HL-60/S4 treated with phorbol 12-myristate 13-acetate at 8.2 ng/mL for 4 days and 3 days (cell line): ENCODE measurements around the gene BRF1.

Experiments used
- in situ Hi-C: fragments of 300-500 bp; cut with MboI; formaldehyde crosslinking; loops from 2 replicates; pipeline ENCODE4 v1.15.0; 2022; ENCODE audit warnings: low sequenced_read_pairs

The BRF1 gene

GRCh38 chr14:105269405-105269804 lies 31.4 kb downstream of the BRF1 start:
- in situ Hi-C loops: no loop called here

DNA sequence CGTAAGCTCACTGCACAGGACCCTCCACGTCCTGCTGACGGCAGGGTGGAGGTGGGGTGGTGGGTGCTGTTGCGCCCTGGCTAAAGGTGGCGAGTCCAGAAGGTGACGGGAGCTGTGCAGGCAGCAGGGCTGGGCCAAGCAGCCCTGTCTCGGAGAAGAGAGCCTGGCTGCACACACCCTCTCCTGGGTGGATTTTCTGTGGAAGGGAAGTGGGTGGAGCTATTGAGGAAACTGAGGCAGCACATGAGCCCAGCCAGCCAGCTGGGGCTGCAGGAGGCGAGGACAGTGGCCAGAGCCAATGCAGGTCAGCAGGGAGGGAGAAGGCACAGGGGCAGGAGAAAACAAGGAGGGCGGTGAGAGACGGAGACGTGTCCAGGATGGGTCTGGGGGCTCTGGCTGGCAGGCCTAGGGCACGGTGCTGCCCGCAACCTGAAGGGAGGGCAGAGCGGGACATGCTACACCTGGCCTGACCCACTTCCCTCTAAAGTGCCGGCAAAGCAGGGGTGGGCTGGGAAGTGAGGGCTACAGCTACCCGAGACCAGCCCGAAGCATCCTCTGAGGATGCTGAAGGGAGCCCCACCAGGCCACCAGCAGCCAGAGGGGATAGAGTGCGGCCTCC lies 32.0 kb downstream of the BRF1 start:
- in situ Hi-C loops: no loop called here

DNA sequence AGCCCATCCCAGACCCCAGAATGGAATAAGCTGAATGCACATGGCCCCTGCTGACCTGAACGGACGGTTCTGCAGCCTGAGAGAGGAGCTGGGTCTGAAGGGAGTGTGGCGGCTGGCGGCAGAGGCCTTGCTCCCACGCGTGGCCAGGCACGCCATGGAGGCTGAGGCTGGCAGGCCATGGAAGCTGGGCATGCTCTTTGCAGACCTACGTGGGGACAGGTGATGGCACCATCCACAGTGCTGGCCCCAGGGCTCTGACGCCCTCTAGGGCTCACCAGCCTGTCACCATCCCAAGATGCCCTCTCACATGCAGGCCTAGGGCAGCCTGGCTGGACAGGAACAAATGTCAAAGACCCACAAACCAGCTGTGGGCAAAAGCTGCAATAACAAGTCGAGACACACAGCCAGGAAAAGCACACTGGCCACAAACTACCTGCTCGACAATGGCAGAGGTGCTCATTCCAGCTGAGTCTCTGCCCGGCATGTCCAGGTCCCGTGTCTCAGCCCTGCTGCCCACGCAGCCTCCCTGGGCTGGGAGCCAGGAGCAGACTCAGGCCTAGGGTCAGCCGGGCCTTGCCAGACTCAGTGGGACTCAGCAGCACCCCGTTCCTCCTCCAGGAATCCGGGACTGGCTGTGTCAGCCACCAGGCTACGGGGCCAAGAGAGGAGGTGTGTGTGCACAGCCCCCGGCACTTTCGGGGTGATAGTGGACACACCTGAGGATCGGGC lies 32.8 kb downstream of the BRF1 start:
- in situ Hi-C loops: no loop called here

DNA sequence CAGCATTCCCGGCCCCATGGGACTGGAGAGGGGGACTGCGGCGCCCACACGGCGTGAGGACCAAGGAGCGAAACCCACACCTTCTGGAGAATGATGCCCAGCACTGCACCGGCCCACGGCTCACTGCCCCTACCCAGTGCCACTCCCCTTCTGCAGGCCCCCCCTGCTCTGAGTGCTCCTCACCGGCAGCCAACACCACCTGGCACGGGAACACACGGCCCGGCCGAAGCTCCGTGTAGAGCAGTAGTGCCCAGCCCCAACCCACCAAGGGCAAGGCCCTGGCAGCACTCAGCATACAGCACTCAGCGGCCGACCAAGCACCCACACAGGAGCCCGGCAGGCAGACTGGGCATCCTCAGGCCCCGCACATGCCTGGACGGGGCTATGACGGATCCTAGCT lies 39.0 kb downstream of the BRF1 start:
- in situ Hi-C loops: no loop called here

DNA sequence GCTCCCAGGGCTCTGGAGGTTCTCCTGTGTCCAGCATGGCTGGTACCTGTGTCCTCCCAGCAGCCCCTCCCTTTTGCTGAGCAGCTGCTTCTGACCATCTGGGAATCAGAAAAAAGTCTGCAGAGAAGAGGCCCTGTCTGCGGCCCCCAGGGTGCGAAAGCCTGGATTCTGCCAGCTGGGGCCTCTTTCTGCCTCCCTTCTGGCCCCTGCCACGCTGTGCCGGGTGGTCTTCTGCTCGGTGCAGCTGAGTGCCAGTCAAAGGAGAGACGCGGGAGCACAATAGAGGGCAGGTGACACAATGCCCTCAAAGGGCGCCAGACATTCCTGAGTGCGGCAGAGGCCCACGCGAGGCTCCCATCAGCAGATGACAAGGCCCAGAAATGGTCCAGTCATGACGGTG lies 39.8 kb downstream of the BRF1 start:
- in situ Hi-C loops: no loop called here

GRCh38 chr14:105258846-105259245 lies 42.0 kb downstream of the BRF1 start:
- in situ Hi-C loops: no loop called here

DNA sequence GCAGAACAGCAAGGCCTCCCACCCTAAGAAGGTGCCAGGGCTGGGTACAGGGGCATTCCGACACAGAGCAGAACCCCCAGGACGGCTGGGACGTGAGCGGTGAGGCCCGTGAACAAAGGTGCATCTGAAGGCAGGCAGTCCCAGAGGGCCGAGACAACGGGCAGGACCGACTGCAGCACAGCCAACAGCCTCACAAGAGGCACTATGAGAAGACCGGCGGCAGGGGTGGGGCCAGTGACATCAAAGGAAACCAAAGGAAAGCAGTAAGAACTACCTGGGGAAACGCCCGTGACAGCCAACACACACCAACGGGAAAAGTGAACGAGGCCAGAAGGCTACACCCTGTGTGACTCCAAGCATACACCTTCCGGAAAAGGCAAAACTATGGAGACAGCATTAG lies 43.3 kb downstream of the BRF1 start:
- in situ Hi-C loops: no loop called here

DNA sequence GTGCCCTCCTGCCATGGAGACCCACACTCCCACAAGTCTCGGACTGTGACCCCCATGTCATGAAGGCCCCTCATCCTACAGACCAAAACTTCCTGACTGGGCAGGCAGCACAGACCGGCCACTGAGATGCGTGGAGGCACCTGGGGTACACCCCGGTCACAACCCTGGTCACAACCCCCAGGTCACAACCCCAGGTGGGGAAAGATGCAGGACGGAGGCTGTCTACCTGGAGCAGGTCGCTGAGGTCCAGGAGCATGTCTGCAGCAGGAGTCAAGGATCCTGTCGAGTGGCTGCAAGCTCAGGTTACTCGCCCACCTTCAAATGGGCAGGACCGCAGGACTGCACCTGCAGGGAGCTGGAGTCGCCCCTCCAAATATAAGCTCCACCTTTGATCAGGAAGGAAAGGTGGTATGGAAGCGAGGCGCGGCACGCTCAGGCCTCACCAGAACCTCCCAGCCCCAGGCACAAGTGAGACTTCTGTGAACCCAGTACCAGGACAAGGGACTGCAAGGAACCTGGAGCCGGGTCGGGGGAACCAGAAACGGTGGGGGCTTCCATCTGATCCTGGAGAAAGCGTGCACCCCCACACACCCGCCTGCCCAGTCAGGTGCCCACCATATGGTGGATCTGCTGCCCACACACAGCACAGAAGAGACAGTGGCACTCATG lies 44.4 kb downstream of the BRF1 start:
- in situ Hi-C loops: no loop called here

DNA sequence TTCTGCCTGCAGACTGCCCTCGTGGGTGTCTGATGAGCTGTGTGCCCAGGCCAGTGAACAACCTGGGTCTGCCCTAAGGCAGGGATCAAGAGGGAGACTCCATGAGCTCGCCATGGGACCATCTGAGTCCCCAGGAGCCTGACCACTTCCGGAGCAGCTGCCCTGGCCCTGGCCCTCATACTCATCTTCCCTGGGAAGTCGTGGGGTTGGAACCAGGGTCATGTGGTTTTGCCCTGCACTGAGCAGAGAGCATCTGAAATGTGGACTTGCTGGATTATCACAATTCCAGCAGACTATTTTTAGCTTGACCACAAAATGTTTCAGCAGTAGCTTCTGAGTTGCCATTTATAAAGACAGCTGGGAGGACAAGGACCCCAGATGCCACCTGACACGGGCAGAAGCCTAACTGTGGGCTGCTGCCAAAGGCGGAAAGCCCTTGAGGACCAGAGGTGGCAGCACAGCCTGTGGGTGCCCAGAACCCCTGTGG lies 45.7 kb downstream of the BRF1 start:
- in situ Hi-C loops: no loop called here

GRCh38 chr14:105253329-105253682 lies 47.5 kb downstream of the BRF1 start:
- in situ Hi-C loops: no loop called here

- in situ Hi-C loops: no loop called here
Measured at GRCh38 chr14:105252552-105253328, 48.1 kb downstream of the BRF1 start.

DNA sequence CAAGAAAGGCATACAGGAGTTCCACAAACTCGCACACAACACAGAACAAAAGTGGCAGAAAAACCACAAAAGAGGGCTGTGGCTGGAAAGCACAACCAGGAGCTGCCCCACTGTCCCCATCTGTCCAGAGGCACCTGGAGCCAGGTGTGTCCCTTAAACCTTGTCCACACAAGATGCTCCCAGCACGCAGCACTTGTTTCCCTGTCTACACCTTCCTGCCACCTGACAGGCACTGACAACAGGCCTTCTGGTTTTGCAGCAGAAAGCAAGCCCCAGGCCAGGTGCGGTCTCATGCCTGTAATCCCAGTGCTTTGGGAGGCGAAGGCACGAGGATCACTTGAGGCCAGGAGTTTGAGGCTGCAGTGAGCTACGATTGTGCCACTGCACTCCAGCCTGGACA lies 48.9 kb downstream of the BRF1 start:
- in situ Hi-C loops: no loop called here

DNA sequence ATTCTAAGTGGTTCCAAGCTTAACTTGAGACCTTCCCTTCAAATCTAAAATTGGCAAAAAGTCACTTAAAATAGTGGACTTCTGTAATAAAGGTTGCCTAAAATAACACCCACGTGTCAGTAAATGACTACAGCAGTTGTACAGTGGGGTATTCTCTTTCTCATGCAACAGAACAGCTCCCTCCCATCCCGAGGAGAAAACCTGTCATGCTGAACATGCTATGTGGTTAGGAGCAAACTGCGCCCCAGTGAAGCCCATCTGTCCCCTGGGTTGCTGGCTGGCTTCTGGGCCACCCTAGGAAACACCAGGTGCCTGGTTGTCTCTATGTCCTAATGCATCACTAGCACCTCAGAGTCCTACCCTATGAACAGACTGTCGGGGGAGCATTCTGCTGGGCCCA lies 49.8 kb downstream of the BRF1 start:
- in situ Hi-C loops: no loop called here

GRCh38 chr14:105250008-105250366 lies 50.8 kb downstream of the BRF1 start:
- in situ Hi-C loops: no loop called here

DNA sequence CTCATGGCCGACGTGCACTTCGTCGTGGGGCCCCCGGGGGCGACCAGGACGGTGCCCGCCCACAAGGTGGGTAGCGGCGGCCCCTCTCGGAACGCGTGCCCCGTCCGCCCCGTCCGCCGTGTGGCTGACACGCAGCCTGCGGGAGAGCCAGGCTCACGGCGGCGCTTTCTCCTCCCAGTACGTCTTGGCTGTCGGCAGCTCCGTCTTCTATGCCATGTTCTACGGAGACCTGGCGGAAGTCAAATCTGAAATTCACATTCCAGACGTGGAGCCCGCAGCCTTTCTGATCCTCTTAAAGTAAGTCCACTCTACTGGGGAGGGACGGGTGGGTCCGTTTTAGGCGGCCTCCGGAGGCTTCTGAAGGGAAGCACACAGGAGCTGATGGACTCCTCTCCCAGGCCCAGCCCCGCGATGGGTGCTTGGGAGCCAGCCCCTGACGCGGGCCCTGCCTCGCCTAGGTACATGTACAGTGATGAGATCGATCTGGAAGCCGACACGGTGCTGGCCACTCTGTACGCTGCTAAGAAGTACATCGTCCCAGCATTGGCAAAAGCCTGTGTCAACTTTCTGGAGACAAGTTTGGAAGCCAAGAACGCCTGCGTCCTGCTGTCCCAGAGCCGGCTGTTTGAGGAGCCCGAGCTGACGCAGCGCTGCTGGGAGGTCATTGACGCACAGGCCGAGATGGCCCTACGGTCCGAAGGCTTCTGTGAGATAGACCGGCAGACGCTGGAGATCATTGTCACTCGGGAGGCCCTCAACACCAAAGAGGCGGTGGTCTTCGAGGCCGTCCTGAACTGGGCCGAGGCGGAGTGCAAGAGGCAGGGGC lies 51.4 kb downstream of the BRF1 start:
- in situ Hi-C loops: no loop called here

- in situ Hi-C loops: no loop called here
Measured at GRCh38 chr14:105248368-105249181, 52.2 kb downstream of the BRF1 start, which contains the start of gene BTBD6. Gene BTBD6, plus strand, starts transcription at chr14:105248533. Its CDS starts 179 bp downstream, at chr14:105248712.

DNA sequence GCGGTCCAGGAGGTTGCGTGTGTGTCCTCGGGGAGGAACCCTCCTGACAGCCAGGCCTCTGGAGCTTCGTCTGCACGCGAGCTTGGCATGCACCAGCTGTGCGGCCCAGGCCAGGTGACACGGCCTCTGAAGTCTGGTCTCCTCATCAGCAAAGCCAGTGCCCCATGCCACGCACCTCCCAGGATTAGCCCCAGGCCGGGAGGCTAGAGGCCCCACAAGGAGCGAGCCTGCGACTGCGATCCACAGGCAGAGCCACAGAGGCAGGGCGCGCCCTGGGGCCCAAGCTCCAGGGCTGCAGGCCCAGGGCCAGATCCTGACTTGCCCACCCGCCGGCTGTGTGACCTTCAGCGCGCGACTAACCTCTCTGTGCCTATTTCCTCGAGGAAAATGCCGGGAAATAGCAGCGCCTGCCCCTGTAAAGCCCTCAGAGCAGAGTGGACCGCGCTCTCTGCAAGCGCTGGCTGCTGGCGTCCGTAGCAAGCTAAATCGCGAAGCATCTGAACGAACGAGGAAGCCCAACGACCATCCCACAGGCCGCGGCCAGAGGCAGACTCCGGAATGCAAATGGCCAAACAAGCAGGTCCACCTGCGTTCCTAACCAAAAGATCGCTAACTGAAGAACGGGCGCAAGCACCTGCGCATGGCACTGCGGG lies 53.0 kb downstream of the BRF1 start:
- in situ Hi-C loops: no loop called here

GRCh38 chr14:105247026-105247425 lies 53.8 kb downstream of the BRF1 start:
- in situ Hi-C loops: no loop called here

- in situ Hi-C loops: no loop called here
Measured at GRCh38 chr14:105244334-105244733, 56.5 kb downstream of the BRF1 start.
